ENCODE results near the gene SNRPD3.
"Not testable (repeated sequence)": the region's sequence is repeated elsewhere in the genome, so short reads cannot be mapped to it uniquely, and the experiment has no call there.

The SNRPD3 gene

GRCh38 chr22:24590596-24591173 is 34.9 kb downstream of the SNRPD3 start:
- no peak for DNase-seq (ENCODE audit: low read depth in 2 of 2, low spot score in 1 of 2)

DNA sequence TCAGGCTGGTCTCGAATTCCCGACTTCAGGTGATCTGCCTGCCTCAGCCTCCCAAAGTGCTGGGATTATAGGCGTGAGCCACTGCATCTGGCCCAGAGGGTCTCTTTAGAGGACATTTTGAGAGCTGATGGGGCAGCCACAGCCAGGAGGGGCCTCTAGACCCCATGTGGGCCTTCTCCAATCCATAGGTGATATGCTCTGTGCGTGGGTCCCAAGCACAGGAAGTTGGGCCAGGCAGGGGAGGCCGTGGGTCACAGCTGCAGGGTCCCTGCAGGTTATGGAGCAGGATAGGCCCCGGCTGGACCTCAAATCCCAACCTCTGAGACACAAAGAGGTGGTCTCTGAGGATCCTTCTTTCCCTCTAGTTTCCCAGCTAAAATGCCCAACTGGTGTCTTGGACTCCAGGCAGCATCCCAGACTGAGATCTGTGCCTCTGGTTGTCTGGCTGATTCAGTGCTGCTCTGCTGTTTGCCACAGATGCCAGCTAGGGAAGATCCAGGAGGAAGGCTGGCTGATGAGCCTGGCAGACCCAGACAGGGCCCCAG is 35.6 kb downstream of the SNRPD3 start:
- DNase-seq (ENCODE audit: low read depth in 2 of 2, low spot score in 1 of 2), result no peak

DNA sequence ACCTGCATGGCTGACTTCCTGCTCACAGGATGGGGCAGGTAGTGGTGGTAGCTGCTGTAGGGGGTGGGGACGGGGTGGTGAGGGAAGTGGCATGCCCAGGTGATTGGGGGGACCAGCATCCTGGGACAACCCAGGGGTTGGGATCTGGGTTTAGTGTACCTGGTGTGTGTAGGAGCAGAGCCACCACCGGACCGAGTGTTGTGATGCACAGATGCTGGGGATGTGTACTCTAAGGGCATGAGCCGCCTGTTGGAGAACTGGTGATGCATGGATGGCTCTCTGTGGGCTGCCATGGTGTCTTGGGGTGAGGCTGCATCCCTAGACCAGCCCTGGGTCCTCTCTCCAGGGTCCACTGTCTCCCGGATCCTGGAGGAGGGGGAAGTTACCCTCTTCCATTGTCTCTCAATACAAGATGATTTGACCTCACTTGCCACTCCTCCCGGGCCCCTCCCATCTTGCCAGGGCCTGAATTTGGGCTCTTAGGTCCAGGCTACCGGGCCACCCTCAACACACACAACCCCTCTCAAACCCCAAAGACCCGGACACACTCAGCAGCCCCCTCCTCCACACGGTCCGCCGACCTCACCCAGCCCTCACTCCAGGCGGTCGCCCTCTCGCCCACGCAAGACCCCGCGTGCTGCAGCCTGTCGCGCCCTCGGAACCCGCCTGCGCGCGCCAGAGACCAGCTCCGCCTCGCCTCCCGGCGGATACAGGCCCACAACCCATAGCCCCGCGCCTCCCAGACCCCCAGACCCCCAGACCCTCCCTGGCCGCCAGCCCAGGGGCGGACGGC is 36.5 kb downstream of the SNRPD3 start:
- DNase-seq (ENCODE audit: low read depth in 2 of 2, low spot score in 1 of 2), result no peak

DNA sequence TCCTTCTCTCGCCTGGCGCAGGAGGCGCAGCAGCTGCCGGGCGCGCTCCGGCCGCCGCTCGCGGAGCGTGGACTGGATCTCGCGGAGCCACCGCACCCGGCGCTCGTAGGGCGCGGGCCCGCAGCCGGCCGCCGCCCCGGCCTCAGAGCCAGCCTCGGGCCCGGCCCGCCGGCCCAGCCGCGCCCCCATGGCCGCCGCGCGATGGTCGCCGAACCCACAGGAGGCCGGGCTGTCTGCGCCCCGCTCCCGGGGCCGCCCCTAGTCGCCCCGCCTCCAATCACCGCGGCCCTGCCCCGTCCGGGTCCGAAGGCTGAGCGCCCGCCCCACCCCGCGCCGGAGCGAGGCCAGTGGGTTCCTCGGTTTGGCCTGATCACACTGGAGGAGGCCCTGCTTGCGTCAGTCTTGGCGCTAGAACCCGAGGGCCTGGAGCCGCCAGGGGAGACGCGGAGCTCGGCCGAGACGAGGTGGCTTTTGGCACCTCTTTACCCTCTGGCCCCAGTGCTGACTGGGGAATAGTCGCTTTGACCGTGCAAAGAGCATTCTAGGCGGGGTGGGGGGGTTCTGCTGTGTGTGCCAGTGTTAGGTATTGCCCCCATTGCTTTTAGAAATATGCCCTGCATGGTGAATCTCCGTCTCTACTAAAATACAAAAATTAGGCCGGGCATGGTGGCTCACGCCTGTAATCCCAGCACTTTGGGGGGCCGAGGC is 37.2 kb downstream of the SNRPD3 start, which contains the start of gene LRRC75B:
Gene LRRC75B (minus strand): TSS at position 223 of the 708 bp plus-strand sequence. CDS start 34 bp downstream, at position 189.
- no peak for DNase-seq (ENCODE audit: low read depth in 2 of 2, low spot score in 1 of 2)

DNA sequence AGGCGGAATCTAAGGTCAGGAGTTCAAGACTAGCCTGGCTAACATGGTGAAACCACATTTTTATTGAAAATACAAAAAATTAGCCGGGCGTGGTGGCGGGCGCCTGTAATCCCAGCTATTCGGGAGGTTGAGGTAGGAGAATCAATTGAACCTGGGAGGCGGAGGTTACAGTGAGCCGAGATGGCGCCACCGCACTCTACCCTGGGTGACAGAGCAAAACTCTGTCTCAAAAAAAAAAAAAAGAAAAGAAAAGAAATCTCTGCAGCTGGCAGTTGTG is 37.7 kb downstream of the SNRPD3 start:
- DNase-seq (ENCODE audit: low read depth in 2 of 2, low spot score in 1 of 2), result not testable (repeated sequence)

DNA sequence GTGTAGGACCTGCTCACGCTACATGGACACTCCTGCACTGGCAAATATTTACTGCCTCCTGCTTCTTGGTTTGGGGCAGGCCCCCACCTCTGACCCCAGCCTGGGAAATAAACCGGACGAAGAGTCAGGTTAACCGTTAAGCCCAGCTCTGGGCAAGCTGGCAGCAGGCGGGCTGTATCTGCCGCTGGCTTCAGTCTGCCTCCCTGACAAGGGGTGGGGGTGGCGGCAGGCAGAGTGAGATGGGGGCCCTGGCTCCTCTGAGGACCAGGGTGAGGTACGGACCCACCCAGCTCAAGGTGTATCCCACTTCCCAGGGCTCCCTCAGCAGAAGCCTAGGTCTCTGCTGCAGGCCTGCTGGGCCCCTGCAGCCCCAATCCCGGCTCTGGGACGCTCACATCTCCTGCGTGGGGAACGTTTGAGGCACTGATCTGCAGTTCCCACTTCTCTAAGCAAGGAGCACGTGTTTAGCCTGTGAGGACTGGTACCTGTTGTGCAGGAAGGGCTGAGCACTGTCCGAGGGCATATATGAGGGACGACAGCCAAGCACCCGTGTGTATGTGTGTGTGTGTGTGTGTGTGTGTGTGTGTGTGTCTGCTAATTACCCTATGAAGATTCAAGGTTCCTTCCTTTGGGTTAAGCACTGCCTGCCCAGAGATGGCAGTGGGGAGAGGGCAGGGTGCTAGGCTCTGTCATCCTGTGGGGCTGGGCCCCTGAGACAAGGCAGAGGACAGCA is 38.2 kb downstream of the SNRPD3 start:
- no peak for DNase-seq (ENCODE audit: low read depth in 2 of 2, low spot score in 1 of 2)

DNA sequence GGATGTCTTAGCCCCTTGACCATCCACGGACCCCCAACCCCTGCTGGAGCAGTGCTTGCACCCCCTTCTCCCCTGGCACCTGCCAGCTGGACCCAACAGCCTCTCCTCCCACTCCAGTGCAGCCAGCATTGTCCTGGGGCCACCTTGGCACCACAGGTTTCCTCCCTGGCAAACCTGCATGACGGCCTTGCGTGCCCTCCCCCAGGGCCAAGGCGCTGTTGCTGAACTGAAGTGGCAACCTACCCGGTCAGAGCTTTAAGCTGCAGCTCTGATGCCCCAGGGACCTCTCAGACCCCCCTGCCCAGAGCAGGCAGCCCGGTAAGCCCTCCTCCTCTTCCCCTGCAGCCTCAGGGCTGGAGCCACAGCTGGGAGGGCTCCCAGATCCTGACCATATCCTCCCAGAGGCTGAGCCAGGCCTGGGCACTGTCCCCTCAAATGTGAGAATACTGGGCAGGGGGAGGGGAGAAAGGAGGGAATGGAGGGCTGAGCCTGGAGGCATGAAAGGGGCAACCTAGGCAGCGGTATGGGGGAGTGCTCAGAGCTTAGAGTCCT is 38.8 kb downstream of the SNRPD3 start:
- DNase-seq (ENCODE audit: low read depth in 2 of 2, low spot score in 1 of 2), result no peak

DNA sequence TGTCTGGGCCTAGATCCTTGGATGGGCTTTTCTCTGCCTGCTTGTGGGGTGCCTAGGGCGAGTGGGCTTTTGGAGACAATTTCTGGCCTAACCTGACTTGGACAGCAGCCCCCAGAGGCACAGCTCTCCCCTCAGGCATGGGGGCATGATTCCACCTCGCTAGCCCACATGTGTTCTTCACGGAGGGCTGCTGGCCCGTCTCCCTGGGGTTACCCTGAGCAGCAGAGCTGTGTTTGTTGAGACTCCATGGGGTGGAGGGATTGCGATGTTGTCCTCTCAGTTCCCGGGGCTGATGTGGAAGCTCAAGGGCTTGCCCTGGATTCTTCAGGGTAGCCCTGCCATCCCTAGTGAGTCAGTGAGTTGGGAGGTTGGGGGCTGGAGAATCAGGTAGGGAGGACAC is 39.4 kb downstream of the SNRPD3 start:
- no peak for DNase-seq (ENCODE audit: low read depth in 2 of 2, low spot score in 1 of 2)

- DNase-seq (ENCODE audit: low read depth in 2 of 2, low spot score in 1 of 2), result no peak
Measured at GRCh38 chr22:24595863-24596262, 40.1 kb downstream of the SNRPD3 start.

DNA sequence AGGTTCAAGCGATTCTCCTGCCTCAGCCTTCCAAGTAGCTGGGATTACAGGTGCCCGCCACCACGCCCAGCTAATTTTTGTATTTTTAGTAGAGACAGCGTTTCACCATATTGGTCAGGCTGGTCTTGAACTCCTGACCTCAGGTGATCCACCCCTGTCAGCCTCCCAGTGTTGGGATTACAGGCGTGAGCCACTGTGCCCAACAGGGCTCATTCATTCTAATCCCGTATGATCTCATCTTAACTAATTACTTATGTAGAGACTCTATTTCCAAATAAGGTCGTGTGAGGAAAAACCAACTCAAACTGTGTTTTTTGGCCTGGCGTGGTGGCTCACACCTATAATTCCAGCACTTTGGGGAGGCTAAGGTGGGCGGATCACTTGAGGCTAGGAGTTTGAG is 41.3 kb downstream of the SNRPD3 start:
- not testable (repeated sequence) for DNase-seq (ENCODE audit: low read depth in 2 of 2, low spot score in 1 of 2)

DNA sequence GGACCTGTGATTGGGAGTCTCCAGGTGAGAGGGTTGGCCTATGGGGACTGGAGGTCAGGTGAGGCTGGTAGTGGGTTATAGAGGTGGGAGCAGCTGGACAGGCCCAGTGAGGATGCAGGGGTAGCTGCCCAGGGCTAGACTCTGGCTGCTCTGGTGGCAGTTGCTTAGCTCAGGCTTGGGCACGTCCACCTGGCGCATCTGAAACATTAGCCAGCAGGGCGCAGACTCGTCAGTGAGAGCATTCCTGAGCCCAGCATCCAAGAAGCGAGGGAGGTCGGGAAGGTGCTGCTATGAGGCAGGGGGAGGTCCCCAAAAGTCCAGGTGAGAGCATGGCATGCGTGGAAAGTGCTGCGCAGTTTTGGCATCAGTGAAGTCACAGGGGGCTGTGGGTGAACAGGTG is 43.7 kb downstream of the SNRPD3 start:
- no peak for DNase-seq (ENCODE audit: low read depth in 2 of 2, low spot score in 1 of 2)

- not testable (repeated sequence) for DNase-seq (ENCODE audit: low read depth in 2 of 2, low spot score in 1 of 2)
Measured at GRCh38 chr22:24599958-24600715, 44.3 kb downstream of the SNRPD3 start.

- DNase-seq (ENCODE audit: low read depth in 2 of 2, low spot score in 1 of 2), result no peak
Measured at GRCh38 chr22:24601217-24602104, 45.7 kb downstream of the SNRPD3 start.

GRCh38 chr22:24602105-24602749 is 46.4 kb downstream of the SNRPD3 start:
- not testable (repeated sequence) for DNase-seq (ENCODE audit: low read depth in 2 of 2, low spot score in 1 of 2)

DNA sequence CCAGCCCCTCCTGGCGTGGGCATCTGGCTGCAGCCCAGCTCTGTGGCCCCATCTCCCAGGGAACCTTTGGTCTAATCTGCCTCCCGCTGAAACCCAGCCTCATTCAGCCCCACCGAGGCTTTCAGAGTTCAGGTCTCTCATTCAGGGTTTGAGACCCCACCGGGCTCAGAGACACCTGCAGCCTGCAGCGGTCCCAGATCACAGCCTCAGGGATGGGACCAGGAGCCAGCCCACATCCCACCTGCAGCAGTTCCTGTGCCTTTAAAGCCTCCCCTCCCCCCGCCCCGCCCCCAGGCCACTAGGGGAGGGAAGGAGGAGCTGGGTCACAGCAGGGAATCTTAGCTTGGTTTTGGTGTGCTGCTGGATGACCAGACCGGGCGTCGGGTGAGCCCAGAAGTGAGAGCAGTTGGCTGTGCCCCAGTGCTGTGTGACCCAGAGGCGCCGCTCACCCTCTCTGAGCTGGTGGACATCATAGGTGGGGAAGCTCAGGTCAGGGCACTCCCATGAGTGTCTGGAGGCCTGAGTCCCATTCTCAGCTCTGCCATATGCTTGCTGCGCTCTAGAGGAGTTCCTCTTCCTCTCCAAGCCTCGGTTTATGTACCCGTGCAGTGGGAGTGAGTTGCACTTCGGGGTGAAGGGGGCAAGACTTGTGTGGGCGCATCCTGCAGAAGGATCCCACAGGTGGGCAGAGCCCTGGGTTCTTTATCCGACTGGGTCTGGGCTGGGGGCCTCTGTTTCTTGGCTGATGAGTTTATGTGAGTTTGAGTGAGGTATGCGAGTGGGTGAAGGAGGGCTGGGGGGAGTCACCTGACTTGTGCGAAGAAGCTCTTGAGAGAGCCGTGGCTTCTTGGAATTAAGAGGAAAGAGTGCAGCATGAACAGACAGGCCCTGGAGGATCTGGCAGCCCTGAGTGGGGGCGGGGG is 47.3 kb downstream of the SNRPD3 start, which contains the start of gene GGT1:
Gene GGT1 (plus strand): TSS at position 347 of the 923 bp plus-strand sequence. CDS start 7,889 bp downstream, outside the sequence.
- DNase-seq (ENCODE audit: low read depth in 2 of 2, low spot score in 1 of 2), result not testable (repeated sequence)

DNA sequence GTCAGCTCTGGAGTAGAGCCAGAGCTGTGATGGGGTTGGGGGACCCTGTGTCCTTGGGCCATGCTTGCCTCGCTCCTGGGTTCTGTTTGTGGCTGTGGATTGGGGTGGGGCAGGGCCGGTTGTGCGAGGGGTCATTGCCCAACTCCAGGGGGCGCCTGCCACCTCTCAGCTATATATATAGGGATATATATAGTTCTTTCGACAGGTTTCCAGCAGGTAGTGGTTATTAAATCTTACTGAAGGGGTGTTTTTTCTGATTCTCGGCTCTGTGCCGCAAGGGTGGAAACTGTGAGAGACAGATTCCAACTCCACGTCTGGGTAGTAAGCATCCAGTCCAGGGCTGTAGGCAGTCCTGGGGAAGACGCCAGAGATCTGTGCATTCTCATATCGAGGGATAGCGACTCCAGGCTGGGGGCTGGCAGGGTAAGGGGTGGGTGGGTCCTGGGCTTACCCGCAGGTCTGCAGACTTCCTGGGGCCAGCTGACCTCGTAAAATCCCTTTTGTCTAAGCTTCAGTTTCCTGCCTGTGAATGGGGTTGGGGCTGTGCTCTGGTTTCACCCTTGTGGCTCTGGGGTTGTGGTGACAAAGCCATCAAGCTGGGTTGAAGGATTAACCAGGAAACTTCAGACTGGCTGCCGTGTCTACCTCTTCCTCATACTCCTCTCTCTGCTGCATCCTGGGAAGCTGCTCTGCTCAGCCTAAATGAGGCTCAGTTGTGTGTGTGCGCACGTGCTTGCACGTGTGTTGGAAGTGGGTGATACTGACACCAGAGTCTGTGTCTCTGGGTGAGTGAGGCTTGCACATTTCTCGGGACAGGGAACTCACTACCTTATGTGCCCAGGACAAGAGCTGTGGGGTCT is 48.2 kb downstream of the SNRPD3 start:
- not testable (repeated sequence) for DNase-seq (ENCODE audit: low read depth in 2 of 2, low spot score in 1 of 2)

DNA sequence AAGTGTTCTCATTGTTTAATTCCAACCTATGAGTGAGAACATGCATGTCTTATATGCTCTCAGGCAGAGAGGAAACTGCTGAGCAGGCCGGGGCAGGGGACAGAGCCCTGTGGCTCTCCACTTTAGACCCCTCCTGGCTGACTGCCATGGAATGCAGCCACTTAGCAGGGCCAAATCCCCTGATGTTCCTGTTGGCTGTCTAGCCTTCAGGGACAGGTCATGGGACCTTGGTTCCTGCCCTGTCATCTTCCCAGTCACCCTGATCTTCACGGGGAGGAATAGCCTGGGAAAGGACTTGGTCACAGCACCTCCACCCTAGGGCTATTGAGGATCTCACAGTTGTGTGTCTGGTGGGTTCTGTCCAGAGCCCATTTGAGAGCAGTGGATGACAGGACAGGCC is 50.5 kb downstream of the SNRPD3 start:
- not testable (repeated sequence) for DNase-seq (ENCODE audit: low read depth in 2 of 2, low spot score in 1 of 2)
